ENCODE results near the gene ELMOD3.

- no peak for TF ChIP-seq ZNF121 (CRISPR knock-in tag; IDR thresholded peaks at IDR 0.05)
- no peak for TF ChIP-seq IRF1 (CRISPR knock-in tag; IDR thresholded peaks at IDR 0.05)
- no peak for TF ChIP-seq GABPB1 (CRISPR knock-in tag; IDR thresholded peaks at IDR 0.05)
- TF ChIP-seq CTCF (IDR thresholded peaks at IDR 0.05): no peak
- TF ChIP-seq ZNF396 (CRISPR knock-in tag; IDR thresholded peaks at IDR 0.05; ENCODE audit: borderline replicate concordance): no peak
- no peak for TF ChIP-seq ZBTB21 (CRISPR knock-in tag; IDR thresholded peaks at IDR 0.05; ENCODE audit: borderline replicate concordance)
- no peak for TF ChIP-seq FOXK1 (CRISPR knock-in tag; IDR thresholded peaks at IDR 0.05)
- no peak for TF ChIP-seq JUN (CRISPR knock-in tag; IDR thresholded peaks at IDR 0.05)
Observed at GRCh38 chr2:85405201-85406059, 50.9 kb downstream of the ELMOD3 start.
